RWPE1 (cell line): ENCODE data around the gene TAC4.
"Not testable (repeated sequence)": the region's sequence is repeated elsewhere in the genome, so short reads cannot be mapped to it uniquely, and the experiment has no call there.

ENCODE experiments used
- CTCF ChIA-PET: fragments of 350-600 bp; sonication (Branson Sonifier 250); formaldehyde crosslinking; extraction: SDS; loops from one replicate; lab custom pipeline; 2021; lab: Yijun Ruan, JAX
- POLR2A ChIA-PET: fragments of 400-600 bp; formaldehyde crosslinking; extraction: SDS; loops from one replicate; lab custom pipeline; 2020; ENCODE audit warnings: antibody characterized with exemption; ENCODE audit not compliant: low non-redundant PET; lab: Yijun Ruan, JAX
- DNase-seq: peaks from one replicate; pipeline ENCODE4 v3.0.0; 2012; ENCODE audit warnings: low spot score
- H3K27ac ChIP-seq: fragments of 450-650 bp; 2 replicates; pipeline ENCODE4 v1.5.1; 2017
- CTCF ChIP-seq: fragments of 450-650 bp; conservative IDR thresholded peaks from 2 replicates; pipeline ENCODE4 v1.5.1; 2017; ENCODE audit warnings: low read depth, mild to moderate bottlenecking

The TAC4 gene

GRCh38 chr17:49835472-49835871, 12.4 kb downstream of the TAC4 start:
- TF ChIP-seq CTCF: no peak
- ChIA-PET POLR2A (no interaction called here), CTCF (no interaction called here)
- no peak for DNase-seq
- H3K27ac ChIP-seq: no peak overlapping the region

GRCh38 chr17:49834118-49834743, 13.6 kb downstream of the TAC4 start:
- POLR2A ChIA-PET: no interaction called here
- CTCF ChIA-PET: no interaction called here
- H3K27ac ChIP-seq: no peak overlapping the region
- DNase-seq: no peak
- no peak for TF ChIP-seq CTCF

- no peak for DNase-seq
- CTCF ChIA-PET: interaction anchor here (0.6 kb wide), 1 partner anchor 471 kb away, joined by 5 read pairs; the partner anchor contains the start of gene ZNF652
- H3K27ac ChIP-seq: no peak overlapping the region
- no peak for TF ChIP-seq CTCF
- POLR2A ChIA-PET: no interaction called here
Measured at GRCh38 chr17:49832840-49833599, 14.8 kb downstream of the TAC4 start.

GRCh38 chr17:49830605-49831004, 17.3 kb downstream of the TAC4 start:
- TF ChIP-seq CTCF: no peak
- ChIA-PET POLR2A (no interaction called here), CTCF (no interaction called here)
- DNase-seq: peak; percentile 40
- H3K27ac ChIP-seq: no peak overlapping the region

- CTCF ChIA-PET: no interaction called here
- no peak overlapping the region for H3K27ac ChIP-seq
- no peak for TF ChIP-seq CTCF
- DNase-seq: no peak
- POLR2A ChIA-PET: no interaction called here
Measured at GRCh38 chr17:49829026-49829425, 18.8 kb downstream of the TAC4 start.

- POLR2A ChIA-PET, DNase-seq, CTCF ChIA-PET, H3K27ac ChIP-seq: not testable (repeated sequence)
Measured at GRCh38 chr17:49828325-49828724, 19.5 kb downstream of the TAC4 start.

GRCh38 chr17:49825645-49826044, 22.2 kb downstream of the TAC4 start:
- ChIA-PET POLR2A (no interaction called here), CTCF (no interaction called here)
- no peak for TF ChIP-seq CTCF
- no peak overlapping the region for H3K27ac ChIP-seq
- no peak for DNase-seq
